GM12801 (cell line): ENCODE data around the gene UBR4.

Experiments used
- TF ChIP-seq, protein P1 (sequence below): IDR thresholded peaks from one replicate; pipeline ENCODE4 v1.5.1; 2011; ENCODE audit warnings: control low read depth; ENCODE audit not compliant: insufficient read length; ENCODE audit errors: extremely low read depth

The UBR4 gene

DNA sequence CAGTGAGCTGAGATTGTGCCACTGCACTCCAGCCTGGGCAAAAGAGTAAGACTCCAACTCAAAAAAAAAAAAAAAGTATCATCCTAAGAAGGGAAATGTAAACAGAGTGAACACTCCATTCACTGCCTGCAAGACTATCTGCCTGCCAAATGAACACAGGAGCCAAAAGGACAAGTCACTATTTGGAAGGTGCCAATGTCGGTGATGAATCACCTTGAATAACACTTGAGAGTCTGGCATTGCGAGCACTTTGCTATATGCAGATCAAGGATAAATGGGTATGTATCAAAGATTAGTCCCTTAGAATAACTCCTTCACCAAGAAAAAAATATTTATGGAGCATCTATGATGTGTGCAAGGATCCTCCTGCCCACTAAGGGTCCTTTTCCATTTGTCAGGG lies 6.6 kb downstream of the UBR4 start:
- TF ChIP-seq, protein P1, sequence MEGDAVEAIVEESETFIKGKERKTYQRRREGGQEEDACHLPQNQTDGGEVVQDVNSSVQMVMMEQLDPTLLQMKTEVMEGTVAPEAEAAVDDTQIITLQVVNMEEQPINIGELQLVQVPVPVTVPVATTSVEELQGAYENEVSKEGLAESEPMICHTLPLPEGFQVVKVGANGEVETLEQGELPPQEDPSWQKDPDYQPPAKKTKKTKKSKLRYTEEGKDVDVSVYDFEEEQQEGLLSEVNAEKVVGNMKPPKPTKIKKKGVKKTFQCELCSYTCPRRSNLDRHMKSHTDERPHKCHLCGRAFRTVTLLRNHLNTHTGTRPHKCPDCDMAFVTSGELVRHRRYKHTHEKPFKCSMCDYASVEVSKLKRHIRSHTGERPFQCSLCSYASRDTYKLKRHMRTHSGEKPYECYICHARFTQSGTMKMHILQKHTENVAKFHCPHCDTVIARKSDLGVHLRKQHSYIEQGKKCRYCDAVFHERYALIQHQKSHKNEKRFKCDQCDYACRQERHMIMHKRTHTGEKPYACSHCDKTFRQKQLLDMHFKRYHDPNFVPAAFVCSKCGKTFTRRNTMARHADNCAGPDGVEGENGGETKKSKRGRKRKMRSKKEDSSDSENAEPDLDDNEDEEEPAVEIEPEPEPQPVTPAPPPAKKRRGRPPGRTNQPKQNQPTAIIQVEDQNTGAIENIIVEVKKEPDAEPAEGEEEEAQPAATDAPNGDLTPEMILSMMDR = no peak

DNA sequence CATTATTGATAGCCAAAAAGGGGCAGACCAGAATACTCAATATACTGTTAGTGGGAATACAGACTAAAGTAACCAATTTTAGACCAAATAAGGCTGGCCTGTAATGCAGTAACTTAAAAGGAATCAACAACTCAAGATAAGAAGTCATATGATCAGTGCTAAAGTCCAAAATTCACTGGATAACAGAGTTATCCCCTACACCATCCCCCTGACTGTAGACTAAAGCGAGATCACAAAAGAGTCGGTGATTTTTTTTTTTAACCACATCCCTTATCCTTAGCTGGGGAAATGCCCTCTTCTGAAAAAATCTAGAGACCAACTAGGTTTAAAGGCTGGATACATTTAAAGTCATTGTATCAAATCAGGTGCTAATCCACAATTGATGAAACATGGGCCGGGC lies 7.7 kb downstream of the UBR4 start:
- TF ChIP-seq, protein P1 = no peak

DNA sequence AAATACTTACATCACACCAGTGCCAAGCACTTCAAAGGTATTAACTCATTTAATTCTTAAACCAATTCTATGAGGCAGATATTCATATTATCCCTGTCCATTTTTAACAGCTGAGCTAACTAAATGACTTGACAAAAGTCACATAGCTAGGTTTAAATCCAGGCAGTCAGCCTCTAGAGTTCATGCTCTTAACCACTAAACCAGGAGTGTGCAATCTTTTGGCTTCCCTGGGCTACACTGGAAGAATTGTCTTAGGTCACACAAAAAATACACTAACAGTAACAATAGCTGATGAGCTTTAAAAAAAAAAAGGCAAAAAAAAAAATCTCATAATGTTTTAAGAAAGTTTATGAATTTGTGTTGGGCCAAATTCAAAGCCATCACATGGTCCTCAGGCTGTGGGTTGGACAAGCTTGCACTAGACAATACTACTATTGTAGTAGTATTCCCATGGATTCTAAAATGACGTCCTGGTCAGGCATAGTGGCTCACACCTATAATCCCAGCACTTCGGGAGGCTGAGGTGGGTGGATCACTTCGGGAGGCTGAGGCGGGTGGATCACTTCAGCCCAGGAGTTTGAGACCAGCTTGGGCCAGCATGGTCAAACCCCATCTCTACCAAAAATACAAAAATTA lies 10.0 kb downstream of the UBR4 start:
- TF ChIP-seq, protein P1 = no peak

DNA sequence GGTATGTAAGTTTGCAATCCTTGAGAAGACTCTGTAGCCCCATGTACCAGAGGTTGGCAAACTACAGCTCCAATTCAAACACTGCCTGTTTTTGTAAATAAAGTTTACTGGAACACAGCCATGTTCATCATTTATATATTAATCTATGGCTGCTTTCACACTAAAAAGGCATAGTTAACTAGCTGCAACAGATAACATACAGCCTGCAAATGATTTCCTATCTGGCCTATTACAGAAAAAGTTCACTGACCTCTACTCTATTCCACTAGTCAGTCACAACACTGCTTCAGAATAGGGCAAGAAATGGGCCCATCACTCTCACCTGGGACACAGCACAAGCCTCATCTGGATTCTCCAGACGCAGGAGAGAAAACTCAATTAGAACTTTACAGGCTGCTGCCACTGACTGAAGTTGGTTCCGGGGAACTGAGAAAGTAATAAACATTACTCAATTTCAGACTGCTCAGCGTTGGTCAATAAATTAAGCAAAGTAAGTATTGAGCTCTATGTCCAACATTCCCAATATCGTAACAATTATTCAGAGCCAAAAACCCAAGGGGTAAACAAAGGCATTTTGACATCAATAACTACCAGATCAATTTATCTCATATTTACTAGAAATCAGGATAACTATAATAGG lies 10.6 kb downstream of the UBR4 start:
- TF ChIP-seq, protein P1 = no peak

DNA sequence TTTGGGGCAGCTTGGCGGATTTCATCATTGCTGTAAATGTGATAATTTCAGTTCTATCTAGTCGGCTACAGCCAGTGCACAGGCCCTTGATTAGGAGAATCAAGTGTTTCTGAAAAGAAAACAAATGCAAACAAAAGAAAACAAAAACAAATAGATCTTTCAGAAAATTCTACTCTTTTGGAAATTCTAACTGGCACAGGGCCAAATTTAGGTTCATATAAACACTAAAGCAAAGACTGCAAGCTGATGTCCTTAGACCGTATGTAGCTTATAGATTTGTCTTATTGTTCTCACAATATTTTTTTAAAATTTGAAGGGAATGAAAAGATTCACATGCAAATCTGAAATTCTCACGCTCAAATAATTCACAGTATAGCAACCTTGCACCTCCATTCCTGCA lies 11.2 kb downstream of the UBR4 start:
- TF ChIP-seq, protein P1 = no peak

DNA sequence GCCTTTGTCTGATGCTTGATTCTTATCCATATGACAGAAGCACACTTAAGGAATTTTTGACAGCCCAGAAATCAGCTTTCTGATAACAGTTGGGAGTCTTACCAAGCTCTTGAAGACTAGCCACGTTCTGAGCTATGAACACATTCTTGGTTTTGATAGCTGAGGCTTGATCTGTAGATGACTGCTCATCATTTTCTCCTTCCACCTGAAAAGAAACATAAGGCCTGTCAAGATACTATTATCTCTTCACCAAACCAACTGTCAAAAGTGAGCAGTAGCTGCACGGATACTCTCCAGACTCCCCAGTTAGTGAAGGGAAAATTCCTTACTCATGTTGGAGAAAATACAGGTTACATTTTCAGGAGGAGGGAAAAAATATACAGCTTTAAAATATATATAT lies 12.2 kb downstream of the UBR4 start:
- TF ChIP-seq, protein P1 = no peak

DNA sequence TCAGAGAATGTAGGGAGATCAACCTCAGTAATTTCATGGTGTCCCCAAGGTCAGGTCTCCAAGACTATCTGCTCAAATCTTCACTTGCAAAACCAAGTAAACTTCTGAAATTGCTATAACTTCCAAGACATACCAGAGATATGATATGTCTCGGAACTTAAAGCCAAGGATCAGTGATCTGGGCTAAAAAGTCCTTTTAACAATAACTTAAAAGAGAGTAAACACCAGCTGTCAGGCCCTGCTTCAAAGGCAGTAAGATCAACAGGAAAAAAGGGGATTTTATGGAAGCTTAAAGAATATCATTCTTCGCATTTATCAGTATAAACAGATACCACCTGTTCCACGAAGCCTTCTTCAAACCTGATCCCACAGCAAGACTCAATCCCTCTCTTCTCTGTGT lies 13.7 kb downstream of the UBR4 start:
- TF ChIP-seq, protein P1 = no peak
